PFSK-1 (cell line): Measurements from ENCODE around the gene XDH.

Experiments used
- FOXP2 ChIP-seq: optimal IDR thresholded peaks from 2 replicates; pipeline ENCODE3; 2011; ENCODE audit warnings: borderline replicate concordance, control low read depth, inconsistent platforms; ENCODE audit not compliant: insufficient read depth; ENCODE audit errors: extremely low read length, extremely low read depth
- POLR2AphosphoS5 ChIP-seq: IDR thresholded peaks from 2 replicates; pipeline ENCODE4 v1.6.1; 2012; ENCODE audit warnings: low read depth, mild to moderate bottlenecking, control low read depth, low read length, moderate library complexity
- SIN3A ChIP-seq: IDR thresholded peaks from 2 replicates; pipeline ENCODE4 v1.6.1; 2012; ENCODE audit warnings: mild to moderate bottlenecking, low read length, moderate library complexity, borderline replicate concordance; ENCODE audit not compliant: insufficient read depth
- TAF1 ChIP-seq: IDR thresholded peaks from 2 replicates; pipeline ENCODE4 v1.6.1; 2012; ENCODE audit warnings: low read length, control low read depth, borderline replicate concordance; ENCODE audit not compliant: insufficient read depth

- TF ChIP-seq FOXP2 (no peak), TAF1 (no peak), SIN3A (no peak), POLR2AphosphoS5 (no peak)
These were observed 6.4 kb upstream of the XDH start for GRCh38 chr2:31420936-31421335.
